Measurements from ENCODE around the gene ZNF606.

- TF ChIP-seq EZH2 (IDR thresholded peaks at IDR 0.05; ENCODE audit: low read length) (no peak), CTCF (optimal IDR thresholded peaks at IDR 0.05 in 1 of 3, IDR thresholded peaks at IDR 0.05 in 1 of 3, conservative IDR thresholded peaks at IDR 0.05 in 1 of 3; ENCODE audit: extremely low read depth in 1 of 3, insufficient read depth in 2 of 3, low read length in 3 of 3) (no peak)
Observed at GRCh38 chr19:58044391-58044790, 41.8 kb upstream of the ZNF606 start.

All from keratinocyte (primary cell).